CD4-positive, alpha-beta T cell treated with Interferon alpha-2 for 1 hour (primary cell): Measurements from ENCODE around the gene RPL29.

Source experiments
- DNase-seq, 2 donors: peaks; one replicate each; pipeline ENCODE4 v3.0.0-alpha.2; 2020 to 2022

Gene RPL29

GRCh38 chr3:51980253-51980652 lies 15.4 kb downstream of the RPL29 start:
- DNase-seq: no peak

GRCh38 chr3:51978143-51978502 lies 17.6 kb downstream of the RPL29 start:
- no peak for DNase-seq

- DNase-seq: peak in 1 of 2 donors; percentile 57
Observed at GRCh38 chr3:51977446-51978142, 18.1 kb downstream of the RPL29 start.

- DNase-seq: peak in 1 of 2 donors; percentile 50
Observed at GRCh38 chr3:51975852-51976549, 19.7 kb downstream of the RPL29 start.

- DNase-seq: peak; percentile 73 to 88
Observed at GRCh38 chr3:51974963-51975851, 20.5 kb downstream of the RPL29 start, which contains the start of gene ABHD14A. TSS of gene ABHD14A (plus strand) at chr3:51975064. CDS start at chr3:51975136, 72 bp downstream.

GRCh38 chr3:51974277-51974962 lies 21.3 kb downstream of the RPL29 start:
- DNase-seq: peak in 1 of 2 donors; percentile 12

GRCh38 chr3:51971350-51971749 lies 24.3 kb downstream of the RPL29 start:
- DNase-seq: no peak

GRCh38 chr3:51970606-51971300 lies 24.9 kb downstream of the RPL29 start:
- no peak for DNase-seq

- DNase-seq: no peak
Observed at GRCh38 chr3:51969841-51970240, 25.9 kb downstream of the RPL29 start.

GRCh38 chr3:51968883-51969678 lies 26.6 kb downstream of the RPL29 start:
- no peak for DNase-seq

- no peak for DNase-seq
Observed at GRCh38 chr3:51968170-51968775, 27.4 kb downstream of the RPL29 start.

GRCh38 chr3:51967384-51968169 lies 28.1 kb downstream of the RPL29 start, which contains the start of gene PCBP4:
TSS of gene PCBP4 (minus strand) at chr3:51967454. CDS start at chr3:51961240, 6,214 bp downstream.
- peak in 1 of 2 donors; percentile 54 for DNase-seq

- no peak for DNase-seq
Observed at GRCh38 chr3:51966922-51967383, 28.7 kb downstream of the RPL29 start.

GRCh38 chr3:51966486-51966885 lies 29.2 kb downstream of the RPL29 start:
- DNase-seq: no peak

- no peak for DNase-seq
Observed at GRCh38 chr3:51966016-51966415, 29.7 kb downstream of the RPL29 start.

- DNase-seq: no peak
Observed at GRCh38 chr3:51964521-51964920, 31.2 kb downstream of the RPL29 start.

- DNase-seq: no peak
Observed at GRCh38 chr3:51963951-51964451, 31.7 kb downstream of the RPL29 start.

GRCh38 chr3:51962854-51963530 lies 32.7 kb downstream of the RPL29 start:
- no peak for DNase-seq
